Stomach (tissue), 4 donors: ENCODE measurements around the gene NTF4.

Source experiments
- CTCF ChIP-seq, 7 experiments: fragments of 450-650 bp in 4 of 7; fragments of 200-600 bp in 3 of 7; sonication (generic) in 3 of 7; IDR thresholded peaks; one replicate each; pipeline ENCODE4 v1.5.1; 2016 to 2019; ENCODE audit warnings: antibody characterized with exemption in 7 of 7, control low read depth in 2 of 7, mild to moderate bottlenecking in 1 of 7
- EP300 ChIP-seq: sonication (generic); formaldehyde crosslinking; IDR thresholded peaks from one replicate; pipeline ENCODE4 v1.6.1; 2017; ENCODE audit warnings: antibody characterized with exemption
- POLR2A ChIP-seq, 4 donors: fragments of 450-650 bp; IDR thresholded peaks; one replicate each; pipeline ENCODE4 v1.6.1; 2016; ENCODE audit warnings: antibody characterized with exemption in 4 of 4, control low read depth in 2 of 4, mild to moderate bottlenecking in 1 of 4, moderate library complexity in 1 of 4
- POLR2AphosphoS5 ChIP-seq, 3 donors: sonication (generic); formaldehyde crosslinking; IDR thresholded peaks; one replicate each; pipeline ENCODE4 v1.6.1; 2016; ENCODE audit warnings: antibody characterized with exemption in 3 of 3

- TF ChIP-seq EP300 (no peak), CTCF (IDR thresholded peaks at IDR 0.05) (no peak), POLR2A (IDR thresholded peaks at IDR 0.05) (no peak), POLR2AphosphoS5 (IDR thresholded peaks at IDR 0.05) (no peak)
Measured at GRCh38 chr19:49103331-49104085, 38.9 kb upstream of the NTF4 start.
